Retina (tissue), 1 donor: ENCODE measurements around the gene HOXA3.
A peak's percentile ranks its signal among the peaks of the same experiment; 100 is the strongest.

ENCODE experiments used
- DNase-seq: peaks from one replicate; pipeline ENCODE4 v3.0.0-alpha.2; 2016

The HOXA3 gene

GRCh38 chr7:27142580-27143022 lies 9.8 kb downstream of the HOXA3 start:
- no peak for DNase-seq

- no peak for DNase-seq
Observed at GRCh38 chr7:27141923-27142579, 10.3 kb downstream of the HOXA3 start.

- DNase-seq = no peak
Observed at GRCh38 chr7:27141137-27141922, 11.1 kb downstream of the HOXA3 start.

- no peak for DNase-seq
Observed at GRCh38 chr7:27140126-27140857, 12.1 kb downstream of the HOXA3 start.

GRCh38 chr7:27139334-27140125 lies 12.9 kb downstream of the HOXA3 start:
- DNase-seq = peak; percentile 63

- DNase-seq = peak; percentile 60
Observed at GRCh38 chr7:27138985-27139333, 13.4 kb downstream of the HOXA3 start.

- no peak for DNase-seq
Observed at GRCh38 chr7:27138472-27138871, 13.9 kb downstream of the HOXA3 start.

GRCh38 chr7:27137640-27138315 lies 14.6 kb downstream of the HOXA3 start:
- no peak for DNase-seq

GRCh38 chr7:27134392-27134791 lies 18.0 kb downstream of the HOXA3 start:
- DNase-seq = no peak

GRCh38 chr7:27133409-27134231 lies 18.8 kb downstream of the HOXA3 start:
- DNase-seq = no peak

- no peak for DNase-seq
Observed at GRCh38 chr7:27132978-27133377, 19.4 kb downstream of the HOXA3 start.

GRCh38 chr7:27132214-27132613 lies 20.2 kb downstream of the HOXA3 start:
- DNase-seq = no peak

GRCh38 chr7:27131390-27131819 lies 21.0 kb downstream of the HOXA3 start:
- no peak for DNase-seq

- peak; percentile 84 for DNase-seq
Observed at GRCh38 chr7:27130540-27131389, 21.6 kb downstream of the HOXA3 start, which contains the start of gene HOXA4. HOXA4 (minus strand) TSS chr7:27130757; CDS start chr7:27130733, 24 bp downstream.

GRCh38 chr7:27129729-27130539 lies 22.4 kb downstream of the HOXA3 start:
- DNase-seq = no peak

- DNase-seq = no peak
Observed at GRCh38 chr7:27128776-27129728, 23.3 kb downstream of the HOXA3 start.

- DNase-seq = no peak
Observed at GRCh38 chr7:27128034-27128433, 24.3 kb downstream of the HOXA3 start.
